ENCODE results near the gene ACOX3. TPM values are rescaled to one million over a fixed set of nuclear protein-coding genes. Genes with fewer than 3 reads are reported as not detected.

ACOX3 gene
- polyA plus RNA-seq, 1 experiment: 7.9 TPM

GRCh38 chr4:8400632-8401325 is 39.7 kb downstream of the ACOX3 start:
- POLR2A ChIA-PET: no interaction called here
- CTCF ChIA-PET: interaction anchor here (0.6 to 5.5 kb wide), 5 partner anchors 33 to 225 kb away, joined by 4 to 73 read pairs (median 26); no protein-coding TSS in a partner anchor
- TF ChIP-seq, protein P1, sequence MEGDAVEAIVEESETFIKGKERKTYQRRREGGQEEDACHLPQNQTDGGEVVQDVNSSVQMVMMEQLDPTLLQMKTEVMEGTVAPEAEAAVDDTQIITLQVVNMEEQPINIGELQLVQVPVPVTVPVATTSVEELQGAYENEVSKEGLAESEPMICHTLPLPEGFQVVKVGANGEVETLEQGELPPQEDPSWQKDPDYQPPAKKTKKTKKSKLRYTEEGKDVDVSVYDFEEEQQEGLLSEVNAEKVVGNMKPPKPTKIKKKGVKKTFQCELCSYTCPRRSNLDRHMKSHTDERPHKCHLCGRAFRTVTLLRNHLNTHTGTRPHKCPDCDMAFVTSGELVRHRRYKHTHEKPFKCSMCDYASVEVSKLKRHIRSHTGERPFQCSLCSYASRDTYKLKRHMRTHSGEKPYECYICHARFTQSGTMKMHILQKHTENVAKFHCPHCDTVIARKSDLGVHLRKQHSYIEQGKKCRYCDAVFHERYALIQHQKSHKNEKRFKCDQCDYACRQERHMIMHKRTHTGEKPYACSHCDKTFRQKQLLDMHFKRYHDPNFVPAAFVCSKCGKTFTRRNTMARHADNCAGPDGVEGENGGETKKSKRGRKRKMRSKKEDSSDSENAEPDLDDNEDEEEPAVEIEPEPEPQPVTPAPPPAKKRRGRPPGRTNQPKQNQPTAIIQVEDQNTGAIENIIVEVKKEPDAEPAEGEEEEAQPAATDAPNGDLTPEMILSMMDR (IDR thresholded peaks at IDR 0.05; ENCODE audit: low read depth, low read length): no peak
- H3K9me3 ChIP-seq (ENCODE audit: control insufficient read depth, insufficient read depth, low read length): no peaks in the 10 kb centered on the region; the same call in 1 of the 2 replicates
- no peak overlapping the region for H3K4me3 ChIP-seq (ENCODE audit: low read depth, low read length)
- DNase-seq (ENCODE audit: low read depth, low spot score): no peak
- no peak overlapping the region for H3K27ac ChIP-seq (ENCODE audit: low read depth, low read length)
- no peaks in the 10 kb centered on the region for H3K27me3 ChIP-seq (ENCODE audit: control insufficient read depth, insufficient read depth, low read length)

DNA sequence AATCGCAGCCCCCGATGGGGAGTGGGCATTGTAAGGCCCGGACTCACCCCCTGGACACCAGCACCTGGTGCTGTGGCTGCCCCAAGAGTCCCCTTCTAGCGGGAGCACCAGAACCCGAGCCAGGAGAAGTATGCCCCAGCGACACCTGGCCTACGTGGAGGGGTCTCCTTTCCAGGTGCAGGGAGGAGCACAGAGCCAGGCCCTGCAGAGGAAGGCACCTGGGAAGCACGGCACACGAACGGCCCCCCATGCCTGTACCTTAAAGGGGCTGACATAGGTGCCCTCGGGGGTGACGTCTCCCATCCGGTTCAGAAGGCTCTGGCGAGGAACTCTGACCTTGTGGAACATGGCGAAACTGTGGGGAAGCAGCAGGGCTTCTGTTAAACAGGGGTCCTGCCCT is 41.2 kb downstream of the ACOX3 start:
- ChIA-PET CTCF (interaction anchor here (0.7 kb wide), 1 partner anchor 139 kb away, joined by 3 read pairs; no protein-coding TSS in a partner anchor), POLR2A (no interaction called here)
- TF ChIP-seq, protein P1 (IDR thresholded peaks at IDR 0.05; ENCODE audit: low read depth, low read length): no peak
- no peaks in the 10 kb centered on the region for H3K9me3 ChIP-seq (ENCODE audit: control insufficient read depth, insufficient read depth, low read length)
- DNase-seq (ENCODE audit: low read depth, low spot score): no peak
- H3K4me3 ChIP-seq (ENCODE audit: low read depth, low read length): no peak overlapping the region
- H3K27ac ChIP-seq (ENCODE audit: low read depth, low read length): no peak overlapping the region
- no peaks in the 10 kb centered on the region for H3K27me3 ChIP-seq (ENCODE audit: control insufficient read depth, insufficient read depth, low read length)

DNA sequence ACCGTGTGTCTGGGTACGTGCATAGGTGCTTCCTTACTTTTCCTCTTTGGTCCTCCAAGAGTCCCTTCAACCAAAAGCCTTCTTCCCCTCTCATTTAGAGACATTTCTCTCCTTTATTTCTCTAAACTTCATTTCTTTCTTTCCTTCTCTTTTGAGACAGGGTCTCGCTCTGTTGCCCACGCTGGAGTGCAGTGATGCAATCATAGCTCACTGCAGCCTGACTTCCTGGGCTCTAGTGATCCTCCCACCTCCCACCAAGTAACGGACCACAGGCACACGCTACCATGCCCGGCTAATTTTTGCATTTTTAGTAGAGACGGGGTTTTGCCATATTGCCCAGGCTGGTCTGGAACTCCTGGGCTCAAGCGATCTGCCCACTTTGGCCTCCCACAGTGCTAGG is 42.2 kb downstream of the ACOX3 start:
- no peak overlapping the region for H3K27ac ChIP-seq (ENCODE audit: low read depth, low read length)
- H3K27me3 ChIP-seq (ENCODE audit: control insufficient read depth, insufficient read depth, low read length): no peaks in the 10 kb centered on the region
- DNase-seq (ENCODE audit: low read depth, low spot score): no peak
- TF ChIP-seq, protein P1 (IDR thresholded peaks at IDR 0.05; ENCODE audit: low read depth, low read length): no peak
- POLR2A ChIA-PET: no interaction called here
- no peaks in the 10 kb centered on the region for H3K9me3 ChIP-seq (ENCODE audit: control insufficient read depth, insufficient read depth, low read length)
- H3K4me3 ChIP-seq (ENCODE audit: low read depth, low read length): no peak overlapping the region
- CTCF ChIA-PET: interaction anchor here (2.9 kb wide), 1 partner anchor 156 kb away, joined by 11 read pairs; no protein-coding TSS in a partner anchor

- H3K27me3 ChIP-seq (ENCODE audit: control insufficient read depth, insufficient read depth, low read length): no peaks in the 10 kb centered on the region
- H3K9me3 ChIP-seq (ENCODE audit: control insufficient read depth, insufficient read depth, low read length): no peaks in the 10 kb centered on the region; the same call in 1 of the 2 replicates
- no peak for DNase-seq (ENCODE audit: low read depth, low spot score)
- H3K27ac ChIP-seq (ENCODE audit: low read depth, low read length): no peak overlapping the region
- no peak overlapping the region for H3K4me3 ChIP-seq (ENCODE audit: low read depth, low read length)
- POLR2A ChIA-PET: no interaction called here
- TF ChIP-seq, protein P1 (IDR thresholded peaks at IDR 0.05; ENCODE audit: low read depth, low read length): no peak
- CTCF ChIA-PET: interaction anchor here (1.0 to 2.9 kb wide), 2 partner anchors 154 to 156 kb away, joined by 3 to 11 read pairs; no protein-coding TSS in a partner anchor
Observed at GRCh38 chr4:8396762-8397406, 43.6 kb downstream of the ACOX3 start.

Data from AG04450 (cell line).